ENCODE measurements around the gene DLGAP4.

Gene DLGAP4

GRCh38 chr20:36394340-36394965, 88.3 kb downstream of the DLGAP4 start:
- Histone ChIP-seq H3K36me3 (ENCODE audit: control insufficient read depth, low read length) (no peaks in the 10 kb centered on the region), H3F3A (ENCODE audit: control insufficient read depth, insufficient read depth) (no peaks in the 10 kb centered on the region), H3K4me1 (ENCODE audit: control insufficient read depth, low read length) (no peaks in the 10 kb centered on the region), H3K4me3 (ENCODE audit: low read length) (no peak overlapping the region), H3K4me2 (ENCODE audit: low read length) (no peak overlapping the region), H3K9me3 (ENCODE audit: control insufficient read depth, insufficient read depth, low read length) (no peaks in the 10 kb centered on the region), H3K9me2 (replicated peaks; ENCODE audit: control insufficient read depth, low read length) (no peaks in the 10 kb centered on the region), H3K79me2 (ENCODE audit: control insufficient read depth, low read length) (no peaks in the 10 kb centered on the region), H4K20me1 (ENCODE audit: control insufficient read depth, insufficient read depth, low read depth, low read length) (no peaks in the 10 kb centered on the region; the same call in 1 of the 2 replicates), H3K27ac (ENCODE audit: low read depth, low read length) (no peak overlapping the region), H3K27me3 (ENCODE audit: control insufficient read depth, low read length) (peaks cover 13% of the 10 kb centered on the region; the same call in 1 of the 2 replicates)
- TF ChIP-seq EZH2phosphoT487 (IDR thresholded peaks at IDR 0.05; ENCODE audit: borderline replicate concordance, low read length) (no peak), CTCF (IDR thresholded peaks at IDR 0.05; ENCODE audit: low read depth, low read length, poor library complexity, severe bottlenecking) (no peak)

- Histone ChIP-seq H3K9me2 (replicated peaks; ENCODE audit: control insufficient read depth, low read length) (no peaks in the 10 kb centered on the region), H3K9me3 (ENCODE audit: control insufficient read depth, insufficient read depth, low read length) (no peaks in the 10 kb centered on the region), H3K4me1 (ENCODE audit: control insufficient read depth, low read length) (no peaks in the 10 kb centered on the region), H3K4me3 (ENCODE audit: low read length) (no peak overlapping the region), H3F3A (ENCODE audit: control insufficient read depth, insufficient read depth) (no peaks in the 10 kb centered on the region), H3K27me3 (ENCODE audit: control insufficient read depth, low read length) (peaks cover 6% of the 10 kb centered on the region; the same call in 1 of the 2 replicates), H3K27ac (ENCODE audit: low read depth, low read length) (no peak overlapping the region), H3K79me2 (ENCODE audit: control insufficient read depth, low read length) (no peaks in the 10 kb centered on the region), H3K36me3 (ENCODE audit: control insufficient read depth, low read length) (no peaks in the 10 kb centered on the region), H3K4me2 (ENCODE audit: low read length) (no peak overlapping the region), H4K20me1 (ENCODE audit: control insufficient read depth, insufficient read depth, low read depth, low read length) (no peaks in the 10 kb centered on the region)
- no peak for TF ChIP-seq EZH2phosphoT487 (IDR thresholded peaks at IDR 0.05; ENCODE audit: borderline replicate concordance, low read length)
- no peak for TF ChIP-seq CTCF (IDR thresholded peaks at IDR 0.05; ENCODE audit: low read depth, low read length, poor library complexity, severe bottlenecking)
Observed at GRCh38 chr20:36396340-36396739, 90.2 kb downstream of the DLGAP4 start.

DNA sequence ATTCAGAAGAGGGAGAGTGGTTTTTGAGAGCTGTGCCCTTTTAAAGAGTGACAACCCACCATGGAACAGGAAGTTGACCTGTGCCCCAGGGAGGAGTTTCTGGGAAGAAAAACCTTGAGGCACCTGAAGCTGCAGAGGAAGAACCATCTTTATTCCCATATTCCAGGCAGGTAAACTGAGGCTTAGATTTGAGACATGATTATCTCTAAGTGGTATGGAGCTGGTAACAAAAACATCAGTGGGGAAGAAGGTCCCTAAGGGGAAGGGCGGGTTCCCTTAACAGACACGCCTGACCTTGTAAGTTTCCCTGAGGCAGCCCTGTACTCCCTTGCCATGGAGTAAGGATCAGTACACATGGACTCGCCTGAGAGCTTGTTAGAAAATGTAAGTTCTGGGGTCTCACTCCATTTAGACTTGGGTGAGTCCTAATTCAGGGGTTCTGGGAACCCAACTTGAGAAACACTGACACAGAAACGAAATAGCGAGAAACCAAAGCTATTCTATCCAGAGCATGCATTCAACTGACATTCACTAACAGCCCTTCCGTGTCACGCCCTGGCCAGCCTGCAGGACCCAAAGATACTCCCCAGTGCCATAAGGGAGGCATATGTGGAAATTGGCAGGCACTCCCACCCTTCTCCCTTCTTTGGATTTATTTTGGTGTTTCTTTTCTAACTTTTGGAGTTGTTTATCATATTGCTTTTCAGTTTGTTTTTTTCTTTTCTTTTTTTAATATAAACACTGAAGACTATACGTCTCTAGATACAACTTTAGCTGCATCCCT, 90.9 kb downstream of the DLGAP4 start:
- Histone ChIP-seq H3K4me2 (ENCODE audit: low read length) (no peak overlapping the region), H3F3A (ENCODE audit: control insufficient read depth, insufficient read depth) (no peaks in the 10 kb centered on the region), H3K9me2 (replicated peaks; ENCODE audit: control insufficient read depth, low read length) (no peaks in the 10 kb centered on the region), H3K27me3 (ENCODE audit: control insufficient read depth, low read length) (no peaks in the 10 kb centered on the region), H4K20me1 (ENCODE audit: control insufficient read depth, insufficient read depth, low read depth, low read length) (no peaks in the 10 kb centered on the region), H3K4me1 (ENCODE audit: control insufficient read depth, low read length) (no peaks in the 10 kb centered on the region), H3K4me3 (ENCODE audit: low read length) (no peak overlapping the region), H3K27ac (ENCODE audit: low read depth, low read length) (no peak overlapping the region), H3K79me2 (ENCODE audit: control insufficient read depth, low read length) (no peaks in the 10 kb centered on the region), H3K9me3 (ENCODE audit: control insufficient read depth, insufficient read depth, low read length) (no peaks in the 10 kb centered on the region), H3K36me3 (ENCODE audit: control insufficient read depth, low read length) (no peaks in the 10 kb centered on the region)
- TF ChIP-seq CTCF (IDR thresholded peaks at IDR 0.05; ENCODE audit: low read depth, low read length, poor library complexity, severe bottlenecking) (no peak), EZH2phosphoT487 (IDR thresholded peaks at IDR 0.05; ENCODE audit: borderline replicate concordance, low read length) (no peak)

All from DOHH2 (cell line).